Heart right ventricle (tissue), 16 donors: Measurements from ENCODE around the gene FOXK2. TPM values are rescaled to one million over a fixed set of nuclear protein-coding genes. Genes with fewer than 3 reads are reported as not detected.
A peak's percentile ranks its signal among the peaks of the same experiment; 100 is the strongest.

Experiments
- ATAC-seq, 8 donors: fragments of 200-7000 bp; cut with Tn5 transposase; one replicate each; pipeline ENCODE4 v1.9.1; 2020; ENCODE audit warnings: mild to moderate bottlenecking in 8 of 8, moderate library complexity in 8 of 8, moderate number of reproducible peaks in 1 of 8
- DNase-seq, 2 donors: peaks; one replicate each; pipeline ENCODE4 v3.0.0-alpha.2; 2020
- H3K27ac ChIP-seq, 10 donors: fragments of 200-600 bp; sonication (generic) in 2 of 10; one replicate each; pipeline versions ENCODE4 v1.5.0 to v1.8.0; 2020 to 2022; ENCODE audit warnings: mild to moderate bottlenecking in 3 of 10
- H3K27me3 ChIP-seq, 7 donors: fragments of 200-600 bp; one replicate each; pipeline ENCODE4 v1.8.0; 2021 to 2022; ENCODE audit warnings: mild to moderate bottlenecking in 2 of 7
- H3K36me3 ChIP-seq, 9 donors: fragments of 200-600 bp; sonication (generic) in 1 of 9; one replicate each; pipeline versions ENCODE4 v1.5.0 to v1.8.0; 2020 to 2022; ENCODE audit warnings: mild to moderate bottlenecking in 2 of 9
- H3K4me1 ChIP-seq, 9 donors: fragments of 200-600 bp; sonication (generic) in 1 of 9; one replicate each; pipeline versions ENCODE4 v1.5.0 to v1.8.0; 2020 to 2022; ENCODE audit warnings: mild to moderate bottlenecking in 4 of 9
- H3K4me3 ChIP-seq, 10 donors: fragments of 200-600 bp; sonication (generic) in 2 of 10; one replicate each; pipeline versions ENCODE4 v1.5.0 to v1.8.0; 2020 to 2022; ENCODE audit warnings: mild to moderate bottlenecking in 7 of 10, moderate library complexity in 2 of 10
- H3K9me3 ChIP-seq, 11 donors: fragments of 200-600 bp in 10 of 11; sonication (generic) in 2 of 11; one replicate each; pipeline versions ENCODE4 v1.5.0 to v1.8.0; 2013 to 2022; ENCODE audit warnings: mild to moderate bottlenecking in 2 of 11, control low read depth in 1 of 11, moderate library complexity in 1 of 11
- WGBS, 2 donors: extraction: QIAGEN DNeasy Blood & Tissue Kit; methylation state at CpG; one replicate each; pipeline ENCODE4 v1.1.7; 2013; ENCODE audit warnings: inconsistent platforms in 1 of 2; 5-methylcytosine and 5-hydroxymethylcytosine counted together
- intact Hi-C, 10 donors: fragments of 100-400 bp; cut with DNase I; formaldehyde crosslinking; loops; one replicate each; pipeline versions ENCODE4 v1.11.1 to v1.14.2; 2022
- polyA plus RNA-seq, 2 donors: library from polyadenylated mRNA; stranded (reverse); fragments of 200-250 nt; gene quantifications; one replicate each; pipeline ENCODE4 v1.2.3, GENCODE V29; 2013
- total RNA-seq, 10 donors: library from RNA; stranded (reverse); fragmentation: NEBNext Ultra II Directional in 3 of 10; extraction: Animal tissue kit (Norgen Biotek cat#: 25700) in 3 of 10; gene quantifications; one replicate each; pipeline versions ENCODE4 v1.2.1 to v1.2.4, GENCODE V29; 2021 to 2023
- TF ChIP-seq, protein P1 (sequence below), 9 donors: fragments of 200-600 bp; sonication (generic) in 2 of 9; IDR thresholded peaks; one replicate each; pipeline versions ENCODE4 v1.5.0 to v1.8.0; 2021 to 2022; ENCODE audit warnings: antibody characterized with exemption in 9 of 9, mild to moderate bottlenecking in 5 of 9, moderate library complexity in 1 of 9
- donor health status: Arrhythmogenic right ventricular cardiomyopathy.
- donor health status: ischemic (EF 13 %, LVEDD 7.1; RV severe dilation, severe dysfunction).
- donor health status: healthy with polysubstance abuse.
- donor health status: DM: no; HTN: yes; CAD: no.
- donor health status: DM: no; HTN: no; CAD: no.
- donor health status: ischemic (EF 25% LVEDD 6.9; RV normal size, moderate dysfunction).
- donor health status: ischemic (EF 25% LVEDD 5.7; RV mildly dilated, moderate dysfunction).
- donor health status: healthy.
- donor health status: DM: yes; HTN: yes; CAD: no.
- donor health status: Ischemic cardiomyopathy.
- donor health status: ischemic (EF 35%, LVEDD 5.7; RV mildly dilated, moderate dysfunction).
- donor health status: nonischemic (EF 11% LVEDD 7.7; RV severe dilation, severe dysfunction).
- donor health status: DM: yes; HTN: yes; CAD: no.
- donor health status: PGD.
- donor health status: ischemic (EF 29% LVEDD 5.4; RV normal size, mild dysfunction).
- donor health status: nonischemic (EF 23%, LVEDD 6.1; RV moderate dilation, normal function).

Gene FOXK2
- total and polyA plus RNA-seq, 12 donors: 16.5 to 66.6 (median 30.6) TPM

DNA sequence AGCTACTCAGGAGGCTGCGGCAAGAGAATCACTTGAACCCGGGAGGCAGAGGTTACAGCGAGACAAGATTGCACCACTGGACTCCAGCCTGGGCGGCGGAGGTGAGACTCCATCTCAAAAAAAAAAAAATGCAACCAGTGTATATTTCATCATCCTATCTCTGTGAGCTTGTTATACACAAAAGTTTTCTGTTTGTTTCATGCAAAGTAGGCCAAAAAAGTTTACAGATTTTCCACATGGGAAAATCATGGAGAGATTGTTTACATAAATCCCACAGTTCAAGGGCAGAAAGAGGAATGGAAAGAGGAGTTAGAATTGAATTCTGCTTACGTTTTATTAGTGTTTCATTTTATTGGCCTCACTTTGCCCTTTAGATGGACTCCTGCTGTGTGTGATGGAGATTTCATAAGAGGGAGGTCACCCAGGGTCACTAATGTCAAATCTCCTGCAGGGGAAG lies 36.3 kb upstream of the FOXK2 start:
- ATAC-seq (no peak), DNase-seq (no peak)
- H3K4me3 ChIP-seq: no peak overlapping the region
- H3K27ac ChIP-seq: no peak overlapping the region
- peaks cover 0 to 100% (median 85%) of the 10 kb centered on the region in 9 donors for H3K36me3 ChIP-seq
- 89 to 92% methylated on average over 6 of the region's 6 CpGs for WGBS, 2 donors
- no peaks in the 10 kb centered on the region for H3K9me3 ChIP-seq
- intact Hi-C loops: no loop called here
- H3K27me3 ChIP-seq: no peaks in the 10 kb centered on the region
- peaks cover 0 to 10% (median 0%) of the 10 kb centered on the region in 9 donors for H3K4me1 ChIP-seq
- TF ChIP-seq, protein P1, sequence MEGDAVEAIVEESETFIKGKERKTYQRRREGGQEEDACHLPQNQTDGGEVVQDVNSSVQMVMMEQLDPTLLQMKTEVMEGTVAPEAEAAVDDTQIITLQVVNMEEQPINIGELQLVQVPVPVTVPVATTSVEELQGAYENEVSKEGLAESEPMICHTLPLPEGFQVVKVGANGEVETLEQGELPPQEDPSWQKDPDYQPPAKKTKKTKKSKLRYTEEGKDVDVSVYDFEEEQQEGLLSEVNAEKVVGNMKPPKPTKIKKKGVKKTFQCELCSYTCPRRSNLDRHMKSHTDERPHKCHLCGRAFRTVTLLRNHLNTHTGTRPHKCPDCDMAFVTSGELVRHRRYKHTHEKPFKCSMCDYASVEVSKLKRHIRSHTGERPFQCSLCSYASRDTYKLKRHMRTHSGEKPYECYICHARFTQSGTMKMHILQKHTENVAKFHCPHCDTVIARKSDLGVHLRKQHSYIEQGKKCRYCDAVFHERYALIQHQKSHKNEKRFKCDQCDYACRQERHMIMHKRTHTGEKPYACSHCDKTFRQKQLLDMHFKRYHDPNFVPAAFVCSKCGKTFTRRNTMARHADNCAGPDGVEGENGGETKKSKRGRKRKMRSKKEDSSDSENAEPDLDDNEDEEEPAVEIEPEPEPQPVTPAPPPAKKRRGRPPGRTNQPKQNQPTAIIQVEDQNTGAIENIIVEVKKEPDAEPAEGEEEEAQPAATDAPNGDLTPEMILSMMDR (IDR thresholded peaks at IDR 0.05): no peak

GRCh38 chr17:82483836-82484235 lies 35.7 kb upstream of the FOXK2 start:
- H3K27me3 ChIP-seq: no peaks in the 10 kb centered on the region
- no peaks in the 10 kb centered on the region for H3K9me3 ChIP-seq
- no peak overlapping the region for H3K4me3 ChIP-seq
- H3K27ac ChIP-seq: no peak overlapping the region
- TF ChIP-seq, protein P1 (IDR thresholded peaks at IDR 0.05): no peak
- H3K36me3 ChIP-seq: peaks cover 0 to 100% (median 81%) of the 10 kb centered on the region in 9 donors
- WGBS, 2 donors: 84 to 91% methylated on average over 9 of the region's 9 CpGs
- peaks cover 0 to 16% (median 6%) of the 10 kb centered on the region in 9 donors for H3K4me1 ChIP-seq
- DNase-seq (no peak), ATAC-seq (peak in 4 of 8 donors; percentile 7 to 28 (median 12))
- intact Hi-C loops: no loop called here

GRCh38 chr17:82486231-82487094 lies 33.1 kb upstream of the FOXK2 start:
- intact Hi-C loops: no loop called here
- Histone ChIP-seq H3K36me3 (peaks cover 0 to 81% (median 57%) of the 10 kb centered on the region in 9 donors), H3K27ac (no peak overlapping the region), H3K9me3 (no peaks in the 10 kb centered on the region), H3K27me3 (no peaks in the 10 kb centered on the region), H3K4me3 (no peak overlapping the region), H3K4me1 (peaks cover 0 to 26% (median 6%) of the 10 kb centered on the region in 9 donors)
- no peak for ATAC-seq
- WGBS, 2 donors: 80 to 81% methylated on average over 13 of the region's 13 CpGs
- DNase-seq: no peak
- TF ChIP-seq, protein P1 (IDR thresholded peaks at IDR 0.05): no peak

GRCh38 chr17:82487910-82488309 lies 31.6 kb upstream of the FOXK2 start:
- TF ChIP-seq, protein P1 (IDR thresholded peaks at IDR 0.05): no peak
- peak overlapping the region in 6 of 10 donors; percentile 45 to 81 (median 67) for H3K27ac ChIP-seq
- H3K4me3 ChIP-seq: no peak overlapping the region
- H3K27me3 ChIP-seq: no peaks in the 10 kb centered on the region
- ATAC-seq (peak in 7 of 8 donors; percentile 28 to 62 (median 49)), DNase-seq (peak in 1 of 2 donors; percentile 41)
- no peaks in the 10 kb centered on the region for H3K9me3 ChIP-seq
- H3K36me3 ChIP-seq: peaks cover 0 to 67% (median 44%) of the 10 kb centered on the region in 9 donors
- H3K4me1 ChIP-seq: peaks cover 0 to 26% (median 6%) of the 10 kb centered on the region in 9 donors
- intact Hi-C loops: no loop called here
- 63 to 68% methylated on average over 14 of the region's 14 CpGs for WGBS, 2 donors
